K562 (cell line): ENCODE data around the gene WDCP. TPM values are rescaled to one million over a fixed set of nuclear protein-coding genes. Genes with fewer than 3 reads are reported as not detected.

ENCODE experiments used
- ATF2 ChIP-seq: sonication (generic); formaldehyde crosslinking; IDR thresholded peaks from 2 replicates; pipeline ENCODE4 v1.8.1; 2022; ENCODE audit warnings: missing genetic modification reagents
- EZH2 ChIP-seq: IDR thresholded peaks from 2 replicates; pipeline ENCODE4 v1.6.1; 2012; ENCODE audit warnings: low read depth, mild to moderate bottlenecking, inconsistent platforms, low read length, borderline replicate concordance
- MAFF ChIP-seq: IDR thresholded peaks from 2 replicates; pipeline ENCODE4 v1.6.1; 2012; ENCODE audit warnings: low read length, improper control_type of control experiment
- NR1H2 ChIP-seq: sonication (generic); formaldehyde crosslinking; IDR thresholded peaks from 2 replicates; pipeline ENCODE4 v1.4.0; 2020; ENCODE audit warnings: mild to moderate bottlenecking, missing genetic modification reagents
- NR3C1 ChIP-seq: sonication (generic); formaldehyde crosslinking; IDR thresholded peaks from 2 replicates; pipeline ENCODE4 v1.8.1; 2022; ENCODE audit warnings: missing genetic modification reagents
- PHF20 ChIP-seq: fragments of 450-650 bp; IDR thresholded peaks from 2 replicates; pipeline ENCODE4 v1.6.1; 2018; ENCODE audit not compliant: partially characterized antibody
- TCF15 ChIP-seq: fragments of 250-450 bp; sonication (Bioruptor Pico); IDR thresholded peaks from 2 replicates; pipeline ENCODE4 v1.8.0; 2022; ENCODE audit warnings: moderate library complexity, mild to moderate bottlenecking, inconsistent platforms
- ZBTB12 ChIP-seq: fragments of 250-450 bp; sonication (Bioruptor Pico); IDR thresholded peaks from 2 replicates; pipeline ENCODE4 v1.4.0; 2020
- ZNF324 ChIP-seq: fragments of 250-450 bp; sonication (Bioruptor Pico); IDR thresholded peaks from 2 replicates; pipeline ENCODE4 v1.4.0; 2020; ENCODE audit warnings: mild to moderate bottlenecking
- ZNF551 ChIP-seq: fragments of 250-450 bp; sonication (Bioruptor Pico); IDR thresholded peaks from 2 replicates; pipeline ENCODE4 v1.5.0; 2021; ENCODE audit warnings: mild to moderate bottlenecking, moderate library complexity
- ZNF592 ChIP-seq: fragments of 450-650 bp; IDR thresholded peaks from 2 replicates; pipeline ENCODE4 v1.6.1; 2017; ENCODE audit warnings: antibody characterized with exemption, mild to moderate bottlenecking
- polyA plus RNA-seq, 8 experiments: library from polyadenylated mRNA; depleted of rRNA in 4 of 8; stranded (reverse) in 5 of 8; unstranded in 3 of 8; fragments of >200 nt; fragmentation: Nextera tagmentation in 2 of 8; fragmentation: Illumina TruSeq in 1 of 8; extraction: Ambion mirVana in 2 of 8; extraction: Trizol in 1 of 8; gene quantifications; 2 replicates each; pipeline versions ENCODE4 v1.2.1 to v1.2.3, GENCODE V29; 2011 to 2014; ENCODE audit warnings: inconsistent platforms in 1 of 8, missing spikeins in 1 of 8
- total RNA-seq, 7 experiments: library from RNA; depleted of rRNA in 6 of 7; stranded (reverse); fragments of >200 nt in 6 of 7; fragmentation: Illumina TruSeq in 2 of 7; extraction: Trizol in 2 of 7; gene quantifications; 2 replicates each; pipeline versions ENCODE4 v1.2.1 to v1.2.3, GENCODE V29; 2011 to 2021; ENCODE audit warnings: low replicate concordance in 1 of 7

WDCP gene
- total and polyA plus RNA-seq, 9 of the 15 experiments (the other 6 are each of a cell fraction or from before 2014, with no cell fraction given), result 10.1 to 41.4 (median 21.8) TPM

- TF ChIP-seq EZH2, result no peak
- TF ChIP-seq ZNF551, result no peak
- TF ChIP-seq NR3C1 (CRISPR knock-in tag), result no peak
- no peak for TF ChIP-seq ZNF324 (CRISPR knock-in tag)
- no peak for TF ChIP-seq NR1H2 (CRISPR knock-in tag)
- TF ChIP-seq TCF15 (CRISPR knock-in tag), result peak; percentile 38; the same call in 1 of the 2 replicates
- no peak for TF ChIP-seq PHF20
- no peak for TF ChIP-seq MAFF
- no peak for TF ChIP-seq ATF2 (CRISPR knock-in tag)
- peak; percentile 8 for TF ChIP-seq ZNF592
- no peak for TF ChIP-seq ZBTB12 (CRISPR knock-in tag)
These were observed 36.5 kb downstream of the WDCP start (continued) for GRCh38 chr2:24010477-24011249.
